Hepatocyte (in vitro differentiated cells): ENCODE measurements around the gene TNS2. TPM values are rescaled to one million over a fixed set of nuclear protein-coding genes. Genes with fewer than 3 reads are reported as not detected.

Experiments
- DNase-seq: peaks from one replicate; pipeline ENCODE4 v3.0.0-alpha.2; 2016; ENCODE audit warnings: low spot score
- H2AFZ ChIP-seq: fragments of 200-600 bp; sonication (generic); 2 replicates; pipeline ENCODE4 v1.6.0; 2016; ENCODE audit warnings: antibody characterized with exemption, mild to moderate bottlenecking
- H3K27ac ChIP-seq: fragments of 200-600 bp; sonication (generic); 2 replicates; pipeline ENCODE4 v1.5.1; 2016; ENCODE audit warnings: mild to moderate bottlenecking
- H3K27me3 ChIP-seq: fragments of 200-600 bp; sonication (generic); 2 replicates; pipeline ENCODE4 v1.6.1; 2016
- H3K36me3 ChIP-seq: fragments of 200-600 bp; sonication (generic); replicated peaks from 2 replicates; pipeline ENCODE4 v1.5.1; 2016; ENCODE audit warnings: low read depth; ENCODE audit not compliant: insufficient read depth
- H3K4me1 ChIP-seq: fragments of 200-600 bp; sonication (generic); 2 replicates; pipeline ENCODE4 v1.5.1; 2016; ENCODE audit warnings: mild to moderate bottlenecking, moderate library complexity; ENCODE audit not compliant: insufficient read depth
- H3K4me2 ChIP-seq: fragments of 200-600 bp; sonication (generic); 2 replicates; pipeline ENCODE4 v1.6.0; 2016
- H3K4me3 ChIP-seq: fragments of 200-600 bp; sonication (generic); 2 replicates; pipeline ENCODE4 v1.5.1; 2016; ENCODE audit warnings: mild to moderate bottlenecking
- H3K79me2 ChIP-seq: fragments of 200-600 bp; sonication (generic); 2 replicates; pipeline ENCODE4 v1.6.0; 2017; ENCODE audit warnings: mild to moderate bottlenecking
- H3K9me2 ChIP-seq: fragments of 200-600 bp; sonication (generic); replicated peaks from 2 replicates; pipeline ENCODE4 v1.6.0; 2017; ENCODE audit warnings: mild to moderate bottlenecking; ENCODE audit not compliant: insufficient read depth
- H3K9me3 ChIP-seq: fragments of 200-600 bp; sonication (generic); 2 replicates; pipeline ENCODE4 v1.5.1; 2016; ENCODE audit warnings: low read depth, mild to moderate bottlenecking
- H4K20me1 ChIP-seq: fragments of 200-600 bp; sonication (generic); 2 replicates; pipeline ENCODE4 v1.6.0; 2016; ENCODE audit warnings: mild to moderate bottlenecking; ENCODE audit not compliant: insufficient read depth, poor library complexity, severe bottlenecking
- CTCF ChIP-seq: fragments of 200-600 bp; sonication (generic); IDR thresholded peaks from 2 replicates; pipeline ENCODE4 v1.5.1; 2016; ENCODE audit warnings: antibody characterized with exemption, mild to moderate bottlenecking; ENCODE audit not compliant: poor library complexity
- EZH2 ChIP-seq: fragments of 200-600 bp; sonication (generic); IDR thresholded peaks from 2 replicates; pipeline ENCODE4 v1.6.1; 2016; ENCODE audit warnings: antibody characterized with exemption, mild to moderate bottlenecking, borderline replicate concordance
- EZH2phosphoT487 ChIP-seq: fragments of 200-600 bp; sonication (generic); IDR thresholded peaks from one replicate; pipeline ENCODE4 v1.6.1; 2018; ENCODE audit warnings: antibody characterized with exemption, mild to moderate bottlenecking, low read depth, moderate library complexity; ENCODE audit not compliant: unreplicated experiment, severe bottlenecking
- WGBS: methylation state at CpG from one replicate; pipeline ENCODE4 v1.1.6; 2016; ENCODE audit warnings: low lambda C conversion rate; ENCODE audit errors: missing lambda C conversion rate; 5-methylcytosine and 5-hydroxymethylcytosine counted together
- polyA plus RNA-seq: library from polyadenylated mRNA; unstranded; fragments of >200 nt; fragmentation: Nextera tagmentation; extraction: Ambion mirVana; gene quantifications from 2 replicates; pipeline ENCODE4 v1.2.1, GENCODE V29; 2016
- total RNA-seq: library from RNA; depleted of rRNA; stranded (reverse); fragments of >200 nt; gene quantifications from 2 replicates; pipeline ENCODE4 v1.2.3, GENCODE V29; 2014

The TNS2 gene
- total and polyA plus RNA-seq, 2 experiments from 2014 or later: 15.9 to 32.2 TPM

GRCh38 chr12:53047221-53048032 lies 2.4 kb upstream of the TNS2 start:
- Histone ChIP-seq H3K79me2 (peaks cover 36% of the 10 kb centered on the region), H3K4me3 (no peak overlapping the region), H3K4me1 (peaks cover 71% of the 10 kb centered on the region), H3K9me3 (no peaks in the 10 kb centered on the region), H3K36me3 (no peaks in the 10 kb centered on the region), H3K27ac (peak overlapping the region; percentile 99), H4K20me1 (no peaks in the 10 kb centered on the region), H3K27me3 (no peaks in the 10 kb centered on the region), H3K4me2 (peak overlapping the region; percentile 83), H2AFZ (no peak overlapping the region), H3K9me2 (no peaks in the 10 kb centered on the region)
- 12% methylated on average over 21 of the region's 94 CpGs for WGBS
- DNase-seq: peak; percentile 93
- no peak for TF ChIP-seq EZH2
- TF ChIP-seq CTCF: no peak
- no peak for TF ChIP-seq EZH2phosphoT487

GRCh38 chr12:53048033-53048779 lies 1.7 kb upstream of the TNS2 start:
- Histone ChIP-seq H3K9me2 (no peaks in the 10 kb centered on the region), H2AFZ (no peak overlapping the region), H3K79me2 (peaks cover 39% of the 10 kb centered on the region), H3K36me3 (no peaks in the 10 kb centered on the region), H3K27ac (peak overlapping the region; percentile 99), H3K4me2 (peak overlapping the region; percentile 83), H4K20me1 (no peaks in the 10 kb centered on the region), H3K4me1 (peaks cover 79% of the 10 kb centered on the region), H3K9me3 (no peaks in the 10 kb centered on the region), H3K27me3 (no peaks in the 10 kb centered on the region), H3K4me3 (no peak overlapping the region)
- DNase-seq: peak; percentile 55
- WGBS: 35% methylated on average over 10 of the region's 10 CpGs
- TF ChIP-seq CTCF: peak; percentile 18
- no peak for TF ChIP-seq EZH2

GRCh38 chr12:53048780-53049401 lies 974 bp upstream of the TNS2 start:
- Histone ChIP-seq H3K36me3 (no peaks in the 10 kb centered on the region), H3K79me2 (peaks cover 39% of the 10 kb centered on the region), H3K27me3 (no peaks in the 10 kb centered on the region), H3K27ac (peak overlapping the region; percentile 99), H4K20me1 (no peaks in the 10 kb centered on the region), H3K4me3 (peak overlapping the region; percentile 34), H3K9me2 (no peaks in the 10 kb centered on the region), H3K9me3 (no peaks in the 10 kb centered on the region), H3K4me2 (peak overlapping the region; percentile 83), H2AFZ (no peak overlapping the region), H3K4me1 (peaks cover 80% of the 10 kb centered on the region)
- WGBS: 30% methylated on average over 5 of the region's 6 CpGs
- peak; percentile 75 for DNase-seq
- no peak for TF ChIP-seq CTCF
- TF ChIP-seq EZH2phosphoT487: no peak
- TF ChIP-seq EZH2: no peak
